GM21515 (cell line): Measurements from ENCODE around the gene RAB3GAP2.
"Not testable (repeated sequence)": the region's sequence is repeated elsewhere in the genome, so short reads cannot be mapped to it uniquely, and the experiment has no call there.

ENCODE experiments used
- ATAC-seq: cut with Tn5 transposase; IDR thresholded peaks from one replicate; pipeline ENCODE4 v1.9.1; 2021; ENCODE audit not compliant: unreplicated experiment

The RAB3GAP2 gene

GRCh38 chr1:220291580-220291979 is 19.3 kb upstream of the RAB3GAP2 start:
- no peak for ATAC-seq

GRCh38 chr1:220290140-220290761 is 18.0 kb upstream of the RAB3GAP2 start:
- no peak for ATAC-seq

DNA sequence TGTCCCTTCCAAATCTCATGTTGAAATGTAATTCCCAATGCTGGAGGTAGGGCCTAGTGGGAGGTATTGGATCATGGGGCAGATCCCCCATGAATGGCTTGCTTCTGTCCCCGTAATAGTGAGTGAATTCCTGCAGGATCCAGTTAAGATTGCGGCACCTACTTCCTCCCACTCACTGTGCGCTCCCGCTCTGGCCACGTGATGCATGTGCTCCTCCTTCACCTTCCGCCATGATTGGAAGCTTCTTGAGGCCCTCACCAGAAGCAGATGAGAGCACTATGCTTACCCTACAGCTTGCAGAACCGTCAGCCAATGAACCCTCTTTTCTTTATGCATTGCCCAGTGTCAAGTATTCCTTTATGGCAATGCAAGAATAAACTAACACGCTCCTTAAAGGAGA is 14.9 kb upstream of the RAB3GAP2 start:
- no peak for ATAC-seq

- ATAC-seq: no peak
Observed at GRCh38 chr1:220283625-220284024, 11.4 kb upstream of the RAB3GAP2 start.

GRCh38 chr1:220281159-220281574 is 8.9 kb upstream of the RAB3GAP2 start:
- ATAC-seq: no peak

- no peak for ATAC-seq
Observed at GRCh38 chr1:220280249-220280648, 8.0 kb upstream of the RAB3GAP2 start.

GRCh38 chr1:220278991-220279390 is 6.7 kb upstream of the RAB3GAP2 start:
- ATAC-seq: no peak

- no peak for ATAC-seq
Observed at GRCh38 chr1:220275430-220275829, 3.2 kb upstream of the RAB3GAP2 start.

GRCh38 chr1:220274251-220274855 is 2.1 kb upstream of the RAB3GAP2 start:
- ATAC-seq: no peak

DNA sequence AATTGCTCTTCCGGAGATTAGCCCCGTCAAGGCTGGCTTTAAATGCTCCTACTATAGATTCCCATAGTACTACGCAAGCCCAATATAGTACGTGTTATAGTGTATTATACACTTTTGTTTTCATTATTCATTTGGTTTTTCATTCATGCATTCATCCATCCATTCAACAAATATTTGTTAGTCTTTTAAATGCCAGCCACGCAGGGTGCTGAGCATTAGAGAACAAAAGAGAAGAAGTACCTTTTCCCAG is 513 bp upstream of the RAB3GAP2 start:
- no peak for ATAC-seq

DNA sequence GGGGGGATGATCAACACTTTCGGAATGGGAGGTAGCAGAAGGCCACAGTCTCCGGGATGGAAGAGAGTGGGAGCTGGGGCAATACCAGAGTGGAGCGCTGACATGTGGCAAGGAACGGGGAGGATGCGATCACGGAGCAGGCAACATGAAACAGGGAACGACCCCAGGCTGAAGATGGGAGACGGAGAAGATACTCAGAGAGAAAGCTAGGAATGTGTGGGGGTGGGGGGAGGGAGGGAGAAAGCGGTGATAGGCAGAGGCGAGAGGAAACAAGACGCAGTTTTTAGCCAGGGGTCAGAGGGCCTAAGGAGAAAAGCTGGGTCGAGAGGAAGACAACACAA is 577 bp downstream of the RAB3GAP2 start:
- peak; percentile 4 for ATAC-seq

- ATAC-seq: no peak
Observed at GRCh38 chr1:220269036-220269435, 3.2 kb downstream of the RAB3GAP2 start.

DNA sequence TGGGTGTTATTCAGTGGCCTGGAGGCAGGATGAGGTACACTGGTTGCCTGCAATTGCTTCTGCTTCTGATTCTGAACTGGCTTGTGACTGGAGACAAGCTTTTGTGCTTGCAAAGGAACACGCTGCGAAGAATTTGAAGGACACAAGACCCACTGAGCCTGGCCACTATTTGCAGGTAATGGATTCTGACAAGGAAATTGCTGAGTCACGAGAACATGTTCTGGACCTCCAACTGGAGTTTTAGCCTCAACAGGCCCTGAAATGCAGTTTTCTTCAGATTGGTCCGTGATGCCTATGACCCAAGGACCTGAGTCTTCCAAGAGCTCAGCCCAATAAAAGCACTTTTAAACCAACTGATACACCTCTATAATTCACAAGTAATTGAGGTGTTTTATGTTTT is 4.6 kb downstream of the RAB3GAP2 start:
- ATAC-seq: no peak

GRCh38 chr1:220260228-220260627 is 12.0 kb downstream of the RAB3GAP2 start:
- not testable (repeated sequence) for ATAC-seq

DNA sequence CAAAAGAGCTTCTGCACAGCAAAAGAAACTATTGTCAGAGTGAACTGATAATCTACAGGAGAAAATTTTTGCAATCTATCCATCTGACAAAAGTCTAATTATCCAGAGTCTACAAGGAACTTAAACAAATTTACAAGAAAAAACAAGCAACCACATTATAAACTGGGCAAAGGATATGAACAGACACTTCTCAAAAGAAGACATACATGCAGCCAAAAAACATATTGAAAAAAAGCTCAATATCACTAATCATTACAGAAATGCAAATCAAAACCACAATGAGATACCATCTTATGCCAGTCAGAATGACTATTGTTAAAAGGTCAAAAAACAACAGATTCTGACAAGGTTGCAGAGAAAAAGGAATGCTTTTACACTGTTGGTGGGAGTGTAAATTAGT is 12.5 kb downstream of the RAB3GAP2 start:
- ATAC-seq: not testable (repeated sequence)

GRCh38 chr1:220256194-220256593 is 16.1 kb downstream of the RAB3GAP2 start:
- ATAC-seq: not testable (repeated sequence)

DNA sequence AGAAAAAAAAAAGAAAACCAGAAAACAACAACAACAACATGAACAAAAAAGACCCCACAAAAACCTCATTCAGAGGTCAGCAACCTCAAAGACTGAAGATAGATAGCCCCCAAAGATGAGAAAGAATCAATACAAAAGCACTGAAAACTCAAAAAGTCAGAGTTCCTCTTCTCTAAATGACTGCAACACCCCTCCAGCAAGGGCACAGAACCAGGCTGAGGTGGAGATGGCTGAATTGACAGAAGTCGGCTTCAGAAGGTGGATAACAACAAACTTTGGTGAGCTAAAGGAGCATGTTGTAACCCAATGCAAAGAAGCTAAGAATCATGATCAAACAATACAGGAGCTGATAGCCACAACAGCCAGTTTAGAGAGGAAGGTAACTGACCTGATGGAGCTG is 17.0 kb downstream of the RAB3GAP2 start:
- no peak for ATAC-seq

GRCh38 chr1:220253290-220253689 is 19.0 kb downstream of the RAB3GAP2 start:
- not testable (repeated sequence) for ATAC-seq

DNA sequence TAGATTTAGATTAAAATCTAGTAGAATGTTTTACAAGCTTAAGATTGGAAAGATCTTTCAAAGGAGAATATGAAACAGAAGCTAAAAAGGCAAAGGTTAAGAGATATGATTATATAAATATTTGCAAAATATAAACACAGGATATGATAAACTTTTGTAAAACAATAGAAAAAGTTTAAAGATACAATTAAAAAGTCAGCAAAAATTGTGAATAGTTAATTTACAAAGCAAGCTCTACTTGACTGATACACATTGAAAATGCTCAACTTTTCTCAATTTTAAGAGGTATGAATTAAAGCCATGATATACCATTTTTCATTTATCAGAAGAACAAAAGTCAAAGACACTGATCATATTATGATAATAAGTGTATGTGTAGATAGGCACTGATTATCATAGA is 21.0 kb downstream of the RAB3GAP2 start:
- ATAC-seq: no peak

- ATAC-seq: no peak
Observed at GRCh38 chr1:220250681-220251080, 21.6 kb downstream of the RAB3GAP2 start.

DNA sequence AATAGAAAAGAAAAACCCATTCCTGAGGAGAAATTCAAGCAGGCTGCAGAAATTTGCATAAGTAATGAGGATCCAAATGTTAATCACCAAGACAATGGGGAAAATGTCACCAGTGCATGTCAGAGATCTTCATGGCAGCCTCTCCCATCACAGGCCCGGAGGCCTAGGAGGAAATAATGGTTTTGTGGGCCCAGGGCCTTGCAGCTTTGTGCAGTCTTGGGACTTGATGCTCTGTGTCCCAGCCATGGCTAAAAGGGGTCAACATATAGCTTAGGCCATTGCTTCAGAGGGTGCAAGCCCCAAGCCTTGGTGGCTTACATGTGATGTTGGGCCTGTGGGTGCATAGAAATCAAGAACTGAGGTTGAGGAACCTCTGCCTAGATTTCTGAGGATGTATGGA is 22.7 kb downstream of the RAB3GAP2 start:
- ATAC-seq: no peak

DNA sequence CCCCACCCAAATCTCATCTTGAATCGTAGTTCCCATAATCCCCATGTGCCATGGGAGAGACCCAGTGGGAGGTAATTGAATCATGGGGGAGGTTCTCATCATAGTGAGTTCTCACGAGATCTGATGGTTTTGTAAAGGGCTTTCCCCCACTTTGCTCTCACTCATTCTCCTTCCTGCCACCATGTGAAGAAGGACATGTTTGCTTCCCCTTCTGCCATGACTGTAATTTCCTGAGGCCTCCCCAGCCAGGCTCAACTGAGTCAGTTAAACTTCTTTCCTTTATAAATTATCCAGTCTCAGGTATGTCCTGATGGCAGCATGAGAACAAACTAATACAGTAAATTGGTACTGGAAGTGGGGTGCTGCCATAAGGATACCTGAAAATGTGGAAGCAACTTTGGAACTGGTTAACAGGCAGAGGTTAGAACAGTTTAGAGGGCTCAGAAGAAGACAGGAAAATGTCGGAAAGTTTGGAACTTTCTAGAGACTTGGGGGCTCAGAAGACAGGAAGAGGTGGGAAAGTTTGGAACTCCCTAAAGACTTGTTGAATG is 23.5 kb downstream of the RAB3GAP2 start:
- ATAC-seq: not testable (repeated sequence)

- not testable (repeated sequence) for ATAC-seq
Observed at GRCh38 chr1:220245900-220246299, 26.4 kb downstream of the RAB3GAP2 start.
